ENCODE results near the gene FLNB. TPM values are rescaled to one million over a fixed set of nuclear protein-coding genes. Genes with fewer than 3 reads are reported as not detected.

FLNB gene
- total and polyA plus RNA-seq, 2 of the 13 experiments (the other 11 are each of a cell fraction or from before 2014, with no cell fraction given), result 106 to 130 TPM

GRCh38 chr3:58102976-58103451, 94.8 kb downstream of the FLNB start (continued):
- TF ChIP-seq ZNF691 (CRISPR knock-in tag; IDR thresholded peaks at IDR 0.05; ENCODE audit: borderline replicate concordance, low read depth) (0 out of 2 replicates have a peak, but pooled peaks have one; percentile 48), ZNF414 (CRISPR knock-in tag; IDR thresholded peaks at IDR 0.05) (no peak), SSRP1 (CRISPR knock-in tag; IDR thresholded peaks at IDR 0.05) (no peak), ONECUT2 (CRISPR knock-in tag; IDR thresholded peaks at IDR 0.05) (no peak), POLR2AphosphoS5 (IDR thresholded peaks at IDR 0.05; ENCODE audit: low read depth, low read length) (peak; percentile 61; the same call in 1 of the 2 replicates), RAD21 (CRISPR knock-in tag; IDR thresholded peaks at IDR 0.05) (no peak), ZNF451 (CRISPR knock-in tag; IDR thresholded peaks at IDR 0.05) (no peak), ZNF878 (CRISPR knock-in tag; IDR thresholded peaks at IDR 0.05) (0 out of 2 replicates have a peak, but pooled peaks have one; percentile 16), ZNF263 (CRISPR knock-in tag; IDR thresholded peaks at IDR 0.05) (no peak), ZNF737 (CRISPR knock-in tag; IDR thresholded peaks at IDR 0.05; ENCODE audit: borderline replicate concordance) (no peak), CBX2 (IDR thresholded peaks at IDR 0.05; ENCODE audit: low read depth, low read length) (no peak), CBX2 (CRISPR knock-in tag; IDR thresholded peaks at IDR 0.05; ENCODE audit: low read depth) (no peak), YY1 (IDR thresholded peaks at IDR 0.05; ENCODE audit: insufficient read depth, insufficient replicate concordance, low read depth, low read length) (peak; percentile 15)

GRCh38 chr3:58104151-58104550, 95.9 kb downstream of the FLNB start:
- no peaks in the 10 kb centered on the region for H3K9me3 ChIP-seq (ENCODE audit: low read length)
- no peak for FAIRE-seq
- no peak for ATAC-seq
- peak overlapping the region; percentile 90 for H3K27ac ChIP-seq (ENCODE audit: extremely low read length, insufficient read depth, low read length)
- H3K27me3 ChIP-seq (ENCODE audit: control insufficient read depth in 1 of 2, insufficient read depth in 2 of 2, low read length in 2 of 2), result no peaks in the 10 kb centered on the region
- H3K4me3 ChIP-seq (replicated peaks in 1 of 3; ENCODE audit: insufficient read depth in 1 of 3, low read depth in 2 of 3, low read length in 3 of 3), result no peak overlapping the region
- peaks cover 17% of the 10 kb centered on the region for H3K79me2 ChIP-seq (ENCODE audit: insufficient read depth, low read length)
- intact Hi-C loops (cut with micrococcal nuclease; ENCODE audit: unreplicated experiment) (loop anchor here (5.0 kb wide), 4 partner anchors 37 to 142 kb away; no protein-coding TSS in a partner anchor), in situ Hi-C loops (cut with HindIII; ENCODE audit: extremely low pct_ligation_motif_present, low pct_unique_long_range_greater_than_20kb) (no loop called here)
- CTCF ChIA-PET (ENCODE audit: low intra/inter-chr PET ratio, low total read pairs), result no interaction called here
- no peak overlapping the region for H3K9ac ChIP-seq (ENCODE audit: insufficient read depth, low read depth, low read length)
- H2AFZ ChIP-seq (ENCODE audit: low read length), result no peak overlapping the region
- POLR2A ChIA-PET, result interaction anchor here (0.6 to 5.0 kb wide), 5 partner anchors 31 to 90 kb away, joined by 3 to 31 read pairs (median 24); no protein-coding TSS in a partner anchor
- WGBS (ENCODE audit: low lambda C conversion rate), result 97% methylated on average over 8 of the region's 8 CpGs
- no TSS peak for BruUV-seq (replicated peaks)
- DNase-seq (ENCODE audit: low spot score), result no peak
- peaks cover 34 to 76% of the 10 kb centered on the region in 2 experiments for H3K36me3 ChIP-seq (replicated peaks in 1 of 2; ENCODE audit: control insufficient read depth in 1 of 2, insufficient read depth in 2 of 2, low read length in 2 of 2)
- no peak overlapping the region; the same call in 1 of the 2 replicates for H3K4me2 ChIP-seq (ENCODE audit: low read depth, low read length)
- peaks cover 63% of the 10 kb centered on the region for H3K4me1 ChIP-seq (ENCODE audit: insufficient read depth, low read length)
- H4K20me1 ChIP-seq (ENCODE audit: insufficient read depth, low read length), result no peaks in the 10 kb centered on the region
- TF ChIP-seq IRX3 (CRISPR knock-in tag; IDR thresholded peaks at IDR 0.05; ENCODE audit: borderline replicate concordance, low read depth), result no peak
- no peak for TF ChIP-seq GFI1 (CRISPR knock-in tag; IDR thresholded peaks at IDR 0.05; ENCODE audit: borderline replicate concordance)
- no peak for TF ChIP-seq DBP (CRISPR knock-in tag; IDR thresholded peaks at IDR 0.05; ENCODE audit: not compliant biosample characterization)
- no peak for TF ChIP-seq ZNF256 (CRISPR knock-in tag; conservative IDR thresholded peaks at IDR 0.05)
- no peak for TF ChIP-seq ZFP91 (CRISPR knock-in tag; IDR thresholded peaks at IDR 0.05; ENCODE audit: borderline replicate concordance)
- no peak for TF ChIP-seq NR0B2 (CRISPR knock-in tag; IDR thresholded peaks at IDR 0.05)
